ENCODE results near the gene CASP14. TPM values are rescaled to one million over a fixed set of nuclear protein-coding genes. Genes with fewer than 3 reads are reported as not detected.

Gene CASP14, protein sequence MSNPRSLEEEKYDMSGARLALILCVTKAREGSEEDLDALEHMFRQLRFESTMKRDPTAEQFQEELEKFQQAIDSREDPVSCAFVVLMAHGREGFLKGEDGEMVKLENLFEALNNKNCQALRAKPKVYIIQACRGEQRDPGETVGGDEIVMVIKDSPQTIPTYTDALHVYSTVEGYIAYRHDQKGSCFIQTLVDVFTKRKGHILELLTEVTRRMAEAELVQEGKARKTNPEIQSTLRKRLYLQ
- total RNA-seq (2022; extraction: Qiagen RNA extraction) = not detected in 5 replicates

DNA sequence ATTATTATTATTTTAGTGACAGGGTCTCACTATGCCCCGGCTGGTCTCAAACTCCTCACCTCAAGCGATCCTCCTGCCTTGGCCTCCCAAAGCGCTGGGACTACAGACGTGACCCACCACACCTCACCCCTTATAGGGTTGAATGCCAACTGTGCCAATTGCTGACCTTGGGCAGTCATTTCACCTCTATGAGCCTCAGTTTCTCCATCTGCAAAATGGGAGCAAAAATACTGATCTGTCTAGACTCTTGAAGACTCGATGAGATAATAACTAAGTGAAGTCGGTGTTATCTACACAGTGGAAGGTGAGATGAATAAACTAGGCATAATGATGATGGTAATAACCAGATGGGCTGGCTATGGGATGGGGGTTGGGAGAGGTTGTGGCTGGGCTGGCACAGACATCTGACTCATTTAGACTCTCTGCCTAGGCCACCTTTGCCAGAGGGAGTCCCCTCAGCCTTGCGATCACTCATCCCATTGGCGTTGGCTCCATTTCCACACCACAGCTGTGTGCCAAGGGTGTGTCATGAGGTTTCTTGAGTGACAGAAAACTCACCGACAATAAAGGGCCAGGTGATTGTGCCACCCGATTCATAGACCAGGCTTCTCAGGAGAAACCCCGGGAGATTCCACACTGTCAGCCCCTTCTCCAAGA lies at the start of gene CASP14:
TSS of gene CASP14 (plus strand) at position 596 of the 657 bp plus-strand sequence. CDS start 2,772 bp downstream, outside the sequence.

DNA sequence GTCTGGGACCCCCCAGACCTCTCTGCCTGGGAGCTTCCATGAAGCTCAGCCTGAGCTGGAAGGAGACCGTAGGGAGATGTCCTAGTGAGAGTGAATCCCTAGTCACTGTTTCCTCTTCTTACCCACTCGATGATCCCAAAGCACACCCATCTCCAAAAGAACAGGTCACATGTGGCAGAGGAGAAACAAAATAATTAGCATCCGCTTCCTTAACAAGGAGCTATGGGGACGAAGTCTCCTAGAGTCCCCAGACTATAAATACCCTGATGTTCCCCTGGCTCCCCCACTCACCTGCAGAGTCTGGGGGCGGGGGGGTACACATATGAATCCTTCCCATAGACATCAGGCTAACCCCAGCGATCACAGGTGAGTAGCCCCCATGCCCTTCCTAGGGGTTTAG lies 32.6 kb downstream of the CASP14 start, which contains the start of gene OR1I1:
TSS of gene OR1I1 (plus strand) at position 301 of the 400 bp plus-strand sequence. CDS start 4,855 bp downstream, outside the sequence.

DNA sequence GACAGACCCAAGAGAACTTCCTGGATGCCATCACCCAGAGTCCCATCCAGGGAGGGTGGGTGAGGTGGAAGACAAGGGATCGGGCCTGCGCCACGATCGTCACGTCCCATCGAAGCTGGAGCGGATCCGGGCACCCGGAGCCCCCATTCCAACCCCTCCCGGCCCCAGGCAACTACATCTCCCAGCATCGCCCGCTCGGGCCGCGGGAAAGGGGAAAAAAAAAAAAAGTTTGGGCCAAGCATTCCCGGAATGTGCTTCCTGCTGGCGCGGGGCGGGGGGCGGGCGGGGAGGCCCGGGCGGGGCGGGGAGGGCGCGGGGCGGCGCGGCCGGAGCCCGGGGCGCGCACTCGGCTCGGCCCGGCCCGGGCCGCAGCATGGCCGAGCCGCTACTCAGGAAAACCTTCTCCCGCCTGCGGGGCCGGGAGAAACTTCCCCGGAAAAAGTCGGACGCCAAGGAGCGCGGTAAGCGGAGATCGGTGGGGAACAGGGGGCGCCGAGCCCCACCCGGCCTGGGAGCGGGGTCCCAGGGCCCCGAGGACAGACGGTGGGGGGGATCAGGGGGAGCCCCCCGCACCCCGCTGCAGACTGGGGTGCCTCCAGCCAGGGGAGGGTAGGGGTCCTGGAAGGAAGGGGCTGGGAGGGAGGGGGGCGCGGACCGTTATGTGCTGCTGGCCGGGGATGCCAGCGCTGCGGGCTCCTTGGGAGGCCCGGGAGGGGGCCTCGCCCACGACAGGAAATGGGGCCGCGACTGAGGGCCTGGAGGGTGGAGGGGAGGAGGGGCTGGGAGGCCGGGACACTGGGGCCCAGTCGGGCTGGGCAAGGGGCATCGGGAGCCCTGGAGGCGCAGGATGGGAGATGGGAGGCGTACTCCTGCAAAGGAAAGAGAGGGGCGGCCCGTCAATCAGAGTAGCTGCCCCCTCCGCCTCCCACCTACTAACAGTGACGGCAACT lies 58.1 kb downstream of the CASP14 start, which contains the start of gene SYDE1:
TSS of gene SYDE1 (plus strand) at position 341 of the 950 bp plus-strand sequence. CDS start at position 374, 33 bp downstream.

Other genes starting within 250 kb of the CASP14 start
- gene OR7A5, start 214.3 kb upstream of the CASP14 start, total RNA-seq (2022; extraction: Qiagen RNA extraction) = not detected in 5 replicates
- not detected in 5 replicates for gene OR7C1, start 214.3 kb upstream of the CASP14 start, total RNA-seq (2022; extraction: Qiagen RNA extraction)
- not detected in 5 replicates for gene OR7A10, start 200.6 kb upstream of the CASP14 start, total RNA-seq (2022; extraction: Qiagen RNA extraction)
- not detected in 5 replicates for gene OR7A17, start 163.3 kb upstream of the CASP14 start, total RNA-seq (2022; extraction: Qiagen RNA extraction)
- gene OR7C2, start 108.0 kb upstream of the CASP14 start, total RNA-seq (2022; extraction: Qiagen RNA extraction) = not detected in 5 replicates
- gene SLC1A6, start 69.6 kb upstream of the CASP14 start, total RNA-seq (2022; extraction: Qiagen RNA extraction) = not detected in 5 replicates
- gene OR1I1, start 32.7 kb downstream of the CASP14 start, total RNA-seq (2022; extraction: Qiagen RNA extraction) = not detected in 5 replicates
- gene SYDE1, start 57.9 kb downstream of the CASP14 start, total RNA-seq (2022; extraction: Qiagen RNA extraction) = 15.9 to 20.7 TPM (median 18.4 TPM) in 5 replicates
- gene NOTCH3, start 151.5 kb downstream of the CASP14 start, total RNA-seq (2022; extraction: Qiagen RNA extraction) = 12.7 to 20.0 TPM (median 17.7 TPM) in 5 replicates
- gene EPHX3, start 183.0 kb downstream of the CASP14 start, total RNA-seq (2022; extraction: Qiagen RNA extraction) = 0.05 to 0.09 TPM (median 0.06 TPM) in 4 of 5 replicates, not detected in the other

Measured in A549 treated with AZD2906 at 1 μM for 4 hours (cell line).